ENCODE measurements around the gene ACACA.

Gene ACACA

DNA sequence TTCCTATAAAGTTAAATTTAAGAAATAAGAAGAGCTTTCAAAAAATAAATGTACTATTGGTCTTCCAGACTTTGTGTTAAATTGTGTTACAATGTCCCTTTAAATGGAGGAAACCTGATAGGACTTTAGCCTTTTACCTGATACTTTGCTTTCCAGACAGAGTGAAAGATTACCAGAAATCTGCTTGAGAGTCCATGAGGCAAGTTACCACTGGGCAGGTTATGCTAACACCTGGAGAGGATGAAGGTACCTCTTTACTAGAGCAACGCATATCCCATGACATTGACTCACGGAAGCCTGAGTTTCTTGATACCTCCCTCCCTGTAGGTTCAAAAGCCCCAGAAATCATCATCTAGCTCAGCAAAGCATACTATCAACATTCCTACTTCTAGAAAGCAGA is 174.7 kb downstream of the ACACA start:
- no peak for DNase-seq (ENCODE audit: low spot score)

- DNase-seq (ENCODE audit: low spot score) = no peak
Observed at GRCh38 chr17:37230633-37231032, 176.0 kb downstream of the ACACA start.

GRCh38 chr17:37225465-37225864 is 181.2 kb downstream of the ACACA start:
- DNase-seq (ENCODE audit: low spot score) = no peak

DNA sequence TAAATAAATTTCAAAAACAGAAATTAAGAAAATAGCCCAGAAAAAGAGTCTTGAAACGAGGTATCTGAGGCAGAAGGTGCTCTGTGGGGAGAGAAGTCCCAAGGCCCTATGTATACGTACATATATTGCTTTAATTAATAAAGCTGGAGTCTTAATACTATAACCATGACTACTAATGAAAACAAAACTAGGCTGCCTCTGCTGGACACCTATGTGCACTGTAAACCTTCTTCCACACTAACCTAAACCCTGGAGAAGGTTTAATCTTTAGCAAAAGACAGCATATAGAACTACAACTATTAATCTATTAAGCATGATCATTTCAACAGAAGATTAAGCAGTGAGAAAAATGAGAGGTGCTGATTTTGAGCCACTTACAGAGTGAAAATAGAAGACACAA is 184.8 kb downstream of the ACACA start:
- no peak for DNase-seq (ENCODE audit: low spot score)

DNA sequence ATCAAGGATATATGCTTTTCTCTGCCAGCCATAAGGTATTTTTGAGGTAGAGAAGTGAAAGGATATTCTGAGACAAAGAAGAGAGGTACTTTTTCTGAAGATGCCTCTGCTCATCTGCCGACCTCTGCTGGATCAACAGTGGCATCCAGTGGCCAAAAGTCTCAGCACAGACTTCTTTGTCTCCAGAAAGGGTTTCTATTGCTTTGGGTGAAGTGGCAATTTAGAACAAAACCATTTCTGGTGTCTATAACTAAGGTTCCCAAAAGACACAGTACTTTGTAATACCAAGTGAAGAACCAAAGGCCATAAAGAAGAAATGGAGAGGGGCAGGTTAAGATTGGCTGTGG is 186.1 kb downstream of the ACACA start:
- peak; percentile 23 for DNase-seq (ENCODE audit: low spot score)

GRCh38 chr17:37219876-37220606 is 186.6 kb downstream of the ACACA start:
- DNase-seq (ENCODE audit: low spot score) = no peak

DNA sequence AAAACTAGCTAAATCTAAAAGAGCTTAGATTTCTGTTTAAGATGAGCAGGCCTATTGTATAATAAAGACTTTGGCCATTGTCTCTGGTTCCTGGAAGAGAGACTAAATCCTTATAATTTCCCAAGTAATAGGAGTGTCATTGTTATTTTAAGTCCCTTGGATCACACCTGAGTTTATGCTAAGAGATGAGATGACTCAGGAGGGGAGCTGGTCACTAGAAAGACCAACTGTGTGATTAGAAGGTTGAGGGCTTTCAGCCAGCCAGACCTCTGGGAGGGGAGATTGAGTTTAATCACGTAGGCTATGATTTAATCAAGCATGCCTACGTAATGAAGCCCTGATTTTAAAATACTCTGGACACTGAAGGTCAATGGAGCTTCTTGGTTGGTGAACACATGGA is 187.8 kb downstream of the ACACA start:
- no peak for DNase-seq (ENCODE audit: low spot score)

GRCh38 chr17:37214416-37214815 is 192.2 kb downstream of the ACACA start:
- DNase-seq (ENCODE audit: low spot score) = no peak

DNA sequence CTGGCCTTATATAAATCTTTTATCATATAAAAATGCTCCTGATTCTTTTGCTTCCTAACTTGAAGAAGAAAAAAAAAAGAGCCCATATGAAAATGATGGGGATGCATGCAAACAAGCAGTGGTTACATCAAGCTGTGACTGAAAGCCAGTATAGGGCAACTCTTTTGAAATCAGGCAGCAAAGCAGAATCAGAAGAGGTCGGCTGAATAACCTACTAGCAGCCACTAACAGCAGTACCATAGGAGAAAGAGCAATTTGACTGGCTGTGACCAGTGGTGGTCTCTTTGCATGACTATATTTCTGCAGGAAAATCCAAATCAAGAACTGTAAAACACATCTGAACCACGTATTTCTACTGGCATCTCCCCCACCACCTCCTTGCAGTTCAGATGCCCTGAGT is 192.7 kb downstream of the ACACA start:
- no peak for DNase-seq (ENCODE audit: low spot score)

GRCh38 chr17:37212179-37212578 is 194.5 kb downstream of the ACACA start:
- DNase-seq (ENCODE audit: low spot score) = no peak

DNA sequence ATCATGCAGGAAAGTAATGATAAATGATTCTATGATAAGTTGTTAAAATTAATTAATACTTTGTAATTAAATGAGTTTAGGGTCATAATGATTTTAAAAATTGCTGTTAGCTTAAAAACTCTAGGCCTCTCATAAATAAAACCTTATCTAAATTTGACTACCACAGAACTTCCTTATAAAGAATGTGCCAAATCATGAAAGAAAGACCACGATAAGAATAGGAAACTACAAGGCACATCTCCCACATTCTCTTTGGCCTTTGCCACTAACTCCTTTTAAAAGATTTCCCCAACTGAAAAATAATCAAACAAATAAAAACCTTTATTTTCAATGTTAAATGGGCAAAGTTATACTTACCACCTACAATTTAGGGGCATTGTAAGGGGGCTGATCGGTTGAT is 195.5 kb downstream of the ACACA start:
- DNase-seq (ENCODE audit: low spot score) = no peak

DNA sequence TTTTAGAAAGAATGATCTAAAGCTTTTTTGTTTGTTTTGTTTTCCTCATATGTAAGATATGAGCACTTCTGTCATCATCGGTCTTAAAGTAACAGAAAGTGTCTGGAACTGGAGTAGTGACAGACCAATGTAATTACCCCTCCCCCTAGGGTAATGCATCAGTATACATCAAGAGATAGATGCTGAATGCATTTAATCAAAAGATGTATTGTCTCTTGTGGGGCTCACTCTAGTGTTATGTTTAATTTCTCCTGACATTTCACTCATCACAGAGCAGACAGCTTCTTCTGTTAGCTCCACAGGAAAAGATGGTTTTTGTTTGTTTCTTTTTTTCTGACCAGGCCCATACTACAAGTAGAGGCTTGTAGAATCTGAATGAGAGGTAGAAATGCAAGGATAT is 199.5 kb downstream of the ACACA start:
- no peak for DNase-seq (ENCODE audit: low spot score)

GRCh38 chr17:37206299-37206698 is 200.3 kb downstream of the ACACA start:
- no peak for DNase-seq (ENCODE audit: low spot score)

- no peak for DNase-seq (ENCODE audit: low spot score)
Observed at GRCh38 chr17:37200497-37200896, 206.1 kb downstream of the ACACA start.

GRCh38 chr17:37197336-37197735 is 209.3 kb downstream of the ACACA start:
- no peak for DNase-seq (ENCODE audit: low spot score)

DNA sequence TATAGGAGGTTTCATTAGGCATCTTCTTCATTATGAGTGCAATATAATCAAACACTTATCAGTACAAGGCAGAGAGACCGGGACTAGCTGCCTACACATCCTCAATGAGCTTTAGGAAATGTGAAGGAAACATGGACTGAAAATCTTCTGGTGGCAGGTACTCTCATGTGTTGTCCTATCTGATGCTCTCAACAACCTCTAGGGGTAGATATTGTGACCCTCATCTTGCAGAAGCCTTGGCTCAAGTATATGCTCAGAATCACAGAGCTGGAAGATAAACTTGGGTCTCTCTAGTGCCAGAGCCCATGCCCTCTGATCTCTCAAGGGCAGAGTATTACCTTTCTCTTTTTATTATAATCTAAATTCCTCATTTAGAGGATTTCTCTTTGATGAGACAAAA is 212.4 kb downstream of the ACACA start:
- no peak for DNase-seq (ENCODE audit: low spot score)

DNA sequence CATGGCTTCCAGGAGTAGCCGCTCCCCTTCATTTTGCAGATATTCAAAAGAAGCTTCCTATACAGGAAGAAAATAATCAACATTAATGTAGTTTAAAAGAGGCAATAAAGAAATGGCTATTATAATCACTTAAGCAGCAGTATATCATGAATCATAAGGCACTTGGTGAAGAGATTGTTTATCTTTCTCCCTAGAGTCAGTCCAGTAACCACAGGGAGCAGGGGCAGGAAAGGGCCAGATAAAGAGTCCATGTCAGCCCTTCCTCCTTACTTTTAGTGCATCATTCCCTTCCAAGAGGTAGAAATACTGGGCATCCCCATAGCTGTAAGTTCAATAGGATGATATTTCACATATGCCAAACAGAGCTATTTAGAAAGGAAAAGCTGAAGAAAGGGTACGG is 215.4 kb downstream of the ACACA start:
- DNase-seq (ENCODE audit: low spot score) = no peak

- no peak for DNase-seq (ENCODE audit: low spot score)
Observed at GRCh38 chr17:37190493-37190892, 216.1 kb downstream of the ACACA start.

DNA sequence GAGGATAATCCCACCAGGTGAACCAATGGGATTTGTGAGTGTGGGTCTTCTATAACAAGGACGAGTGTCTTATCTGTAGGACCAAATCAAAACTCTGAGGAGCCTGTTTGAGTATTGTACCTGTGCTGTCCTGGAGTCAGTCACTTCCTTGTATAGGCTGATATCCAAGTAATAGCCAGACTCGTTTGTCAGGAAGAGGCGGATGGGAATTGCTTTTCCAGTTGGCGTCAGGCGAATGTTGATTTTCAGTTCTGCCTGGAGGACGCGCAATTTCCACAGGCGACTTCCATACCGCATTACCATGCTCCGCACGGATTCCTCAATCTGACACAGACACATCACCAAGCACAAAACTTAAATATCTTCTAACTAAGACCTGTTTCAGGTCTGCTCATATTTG is 218.5 kb downstream of the ACACA start:
- DNase-seq (ENCODE audit: low spot score) = no peak

GRCh38 chr17:37187262-37187661 is 219.4 kb downstream of the ACACA start:
- DNase-seq (ENCODE audit: low spot score) = no peak

DNA sequence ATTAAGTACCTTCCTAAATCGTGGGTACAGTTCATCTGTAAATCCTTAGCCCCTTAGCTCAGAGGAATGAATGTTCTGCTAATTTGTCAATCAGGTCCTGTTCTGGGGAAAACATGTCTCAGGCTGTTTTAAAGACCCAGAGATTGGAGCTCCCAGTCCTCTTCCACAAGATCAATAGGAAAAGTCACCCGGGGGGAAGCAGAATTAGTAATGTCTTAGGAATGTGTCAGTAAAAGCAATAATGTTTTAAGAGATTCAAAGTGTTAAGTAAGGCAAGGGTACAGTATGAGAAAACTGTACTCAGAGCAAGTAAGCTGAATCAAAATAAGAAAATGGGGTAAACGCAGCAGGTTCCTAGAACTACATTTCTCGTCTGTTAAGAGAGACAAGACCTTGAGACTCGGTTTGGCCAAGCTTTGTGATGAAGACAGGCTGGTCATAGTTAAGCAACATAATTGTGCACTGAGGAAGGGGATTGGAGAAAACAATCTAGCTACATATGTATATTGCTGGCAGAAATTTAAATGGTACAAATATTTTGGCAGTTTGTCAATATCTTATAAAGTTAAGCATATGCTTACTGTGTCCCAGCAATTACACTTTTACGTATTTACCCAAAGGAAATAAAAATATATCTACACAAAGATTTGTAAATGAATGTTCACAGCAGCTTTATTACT is 223.7 kb downstream of the ACACA start:
- no peak for DNase-seq (ENCODE audit: low spot score)

GRCh38 chr17:37180376-37180775 is 226.3 kb downstream of the ACACA start:
- no peak for DNase-seq (ENCODE audit: low spot score)

- DNase-seq (ENCODE audit: low spot score) = no peak
Observed at GRCh38 chr17:37179893-37180292, 226.7 kb downstream of the ACACA start.

GRCh38 chr17:37177254-37177870 is 229.3 kb downstream of the ACACA start:
- peak; percentile 27 for DNase-seq (ENCODE audit: low spot score)

Measured in putamen (tissue), 1 donor.